Measurements from ENCODE around the gene ARHGAP21. TPM values are rescaled to one million over a fixed set of nuclear protein-coding genes. Genes with fewer than 3 reads are reported as not detected.

The ARHGAP21 gene
- total RNA-seq, 1 experiment from 2014 or later, result 115 TPM

DNA sequence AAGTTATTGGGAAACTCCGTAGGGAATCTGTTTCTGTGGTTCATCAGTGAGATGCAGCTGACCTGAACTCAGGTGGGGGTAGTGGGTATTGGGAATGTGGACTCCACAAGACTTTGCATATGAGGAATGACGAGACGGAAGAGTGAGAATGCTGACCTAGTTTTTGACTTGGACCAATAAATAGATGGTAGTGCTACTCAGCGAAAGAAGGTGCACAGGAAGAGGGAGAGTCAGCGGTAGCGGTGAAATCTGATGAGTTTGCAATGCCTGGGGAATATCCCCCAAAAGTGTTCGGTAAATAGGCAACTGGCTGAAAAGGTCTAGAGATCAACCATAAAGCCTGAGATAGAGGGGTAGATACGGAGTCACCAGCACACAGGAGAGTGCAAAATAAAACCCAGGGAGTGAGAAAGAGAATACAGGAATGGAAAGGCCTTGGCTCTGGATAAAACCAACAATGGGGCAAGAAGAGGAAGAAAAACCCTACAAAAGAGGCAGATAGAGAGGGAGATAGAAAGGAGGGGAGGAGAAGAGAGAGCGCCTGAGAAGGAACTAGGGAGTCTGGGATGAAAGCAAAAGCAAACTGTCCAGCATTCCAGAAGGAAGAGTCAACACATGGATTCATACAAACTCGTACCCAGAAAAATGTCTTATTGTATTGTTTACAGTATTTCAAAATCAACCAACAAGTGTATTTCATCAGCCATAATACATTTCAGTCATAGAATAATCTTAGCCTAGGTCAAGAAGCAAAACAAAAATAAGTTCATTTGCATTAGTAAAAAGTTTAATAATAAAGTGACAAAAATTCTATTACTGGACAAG lies 5.4 kb downstream of the ARHGAP21 start:
- H4K20me1 ChIP-seq (ENCODE audit: insufficient read depth), result no peaks in the 10 kb centered on the region
- no peak overlapping the region for H2AFZ ChIP-seq
- intact Hi-C loops (cut with micrococcal nuclease; ENCODE audit: unreplicated experiment), result no loop called here
- peaks cover 42% of the 10 kb centered on the region for H3K4me1 ChIP-seq (replicated peaks; ENCODE audit: insufficient read depth)
- CTCF ChIA-PET, result no interaction called here
- peak in 1 of 2 experiments; percentile 64 for DNase-seq
- no TSS peak for BruUV-seq (replicated peaks)
- H3F3A ChIP-seq (ENCODE audit: insufficient read depth, low read depth), result peaks cover 12% of the 10 kb centered on the region; the same call in 1 of the 2 replicates
- TF ChIP-seq EZH2 (IDR thresholded peaks at IDR 0.05; ENCODE audit: low read depth), result no peak
- TF ChIP-seq, protein P1, sequence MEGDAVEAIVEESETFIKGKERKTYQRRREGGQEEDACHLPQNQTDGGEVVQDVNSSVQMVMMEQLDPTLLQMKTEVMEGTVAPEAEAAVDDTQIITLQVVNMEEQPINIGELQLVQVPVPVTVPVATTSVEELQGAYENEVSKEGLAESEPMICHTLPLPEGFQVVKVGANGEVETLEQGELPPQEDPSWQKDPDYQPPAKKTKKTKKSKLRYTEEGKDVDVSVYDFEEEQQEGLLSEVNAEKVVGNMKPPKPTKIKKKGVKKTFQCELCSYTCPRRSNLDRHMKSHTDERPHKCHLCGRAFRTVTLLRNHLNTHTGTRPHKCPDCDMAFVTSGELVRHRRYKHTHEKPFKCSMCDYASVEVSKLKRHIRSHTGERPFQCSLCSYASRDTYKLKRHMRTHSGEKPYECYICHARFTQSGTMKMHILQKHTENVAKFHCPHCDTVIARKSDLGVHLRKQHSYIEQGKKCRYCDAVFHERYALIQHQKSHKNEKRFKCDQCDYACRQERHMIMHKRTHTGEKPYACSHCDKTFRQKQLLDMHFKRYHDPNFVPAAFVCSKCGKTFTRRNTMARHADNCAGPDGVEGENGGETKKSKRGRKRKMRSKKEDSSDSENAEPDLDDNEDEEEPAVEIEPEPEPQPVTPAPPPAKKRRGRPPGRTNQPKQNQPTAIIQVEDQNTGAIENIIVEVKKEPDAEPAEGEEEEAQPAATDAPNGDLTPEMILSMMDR (conservative IDR thresholded peaks at IDR 0.05), result no peak
- no peaks in the 10 kb centered on the region for H3K27me3 ChIP-seq (ENCODE audit: insufficient read depth, low read depth)
- H3K9me2 ChIP-seq (ENCODE audit: insufficient read depth), result no peaks in the 10 kb centered on the region
- no peaks in the 10 kb centered on the region for H3K9me3 ChIP-seq (ENCODE audit: insufficient read depth, low read depth)
- POLR2A ChIA-PET (ENCODE audit: unreplicated experiment), result no interaction called here
- H3K27ac ChIP-seq, result peak overlapping the region; percentile 92
- peak overlapping the region; percentile 97 for H3K4me2 ChIP-seq
- peaks cover 93% of the 10 kb centered on the region for H3K79me2 ChIP-seq (ENCODE audit: low read depth)
- peak overlapping the region; percentile 87; the same call in 1 of the 2 replicates for H3K4me3 ChIP-seq
- H3K36me3 ChIP-seq (ENCODE audit: low read depth), result peaks cover 6% of the 10 kb centered on the region; the same call in 1 of the 2 replicates

DNA sequence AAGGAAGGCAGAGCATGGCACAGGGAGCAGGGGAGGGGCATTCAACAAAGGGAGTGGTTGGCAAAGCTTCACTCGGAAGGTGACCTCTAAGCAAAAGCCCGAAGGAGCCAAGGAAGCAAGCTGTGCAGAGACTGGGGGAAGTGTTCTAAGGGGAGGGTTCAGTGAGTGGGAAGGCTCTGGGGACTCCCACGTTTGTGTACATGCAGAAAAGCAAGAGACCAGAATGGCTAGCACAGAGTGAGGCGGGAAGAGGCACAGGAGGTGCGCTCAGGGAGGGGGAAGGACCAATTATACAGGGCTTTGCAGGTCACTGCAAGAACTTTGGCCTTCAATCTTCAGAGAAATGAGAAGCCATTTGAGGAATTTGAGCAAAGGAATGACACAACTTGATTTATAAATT lies 7.4 kb downstream of the ARHGAP21 start:
- H3K4me3 ChIP-seq, result no peak overlapping the region
- intact Hi-C loops (cut with micrococcal nuclease; ENCODE audit: unreplicated experiment), result no loop called here
- DNase-seq, result no peak
- H3K9me3 ChIP-seq (ENCODE audit: insufficient read depth, low read depth), result no peaks in the 10 kb centered on the region
- H3K4me2 ChIP-seq, result 0 out of 2 replicates have a peak overlapping the region, but pooled peaks have one; percentile 10
- POLR2A ChIA-PET (ENCODE audit: unreplicated experiment), result no interaction called here
- peaks cover 42% of the 10 kb centered on the region for H3K4me1 ChIP-seq (replicated peaks; ENCODE audit: insufficient read depth)
- H3K27me3 ChIP-seq (ENCODE audit: insufficient read depth, low read depth), result no peaks in the 10 kb centered on the region
- H3K79me2 ChIP-seq (ENCODE audit: low read depth), result peaks cover 100% of the 10 kb centered on the region
- TF ChIP-seq, protein P1 (conservative IDR thresholded peaks at IDR 0.05), result no peak
- TF ChIP-seq EZH2 (IDR thresholded peaks at IDR 0.05; ENCODE audit: low read depth), result no peak
- H3F3A ChIP-seq (ENCODE audit: insufficient read depth, low read depth), result peaks cover 12% of the 10 kb centered on the region; the same call in 1 of the 2 replicates
- no peak overlapping the region for H2AFZ ChIP-seq
- H3K36me3 ChIP-seq (ENCODE audit: low read depth), result peaks cover 6% of the 10 kb centered on the region; the same call in 1 of the 2 replicates
- H3K27ac ChIP-seq, result no peak overlapping the region
- H4K20me1 ChIP-seq (ENCODE audit: insufficient read depth), result no peaks in the 10 kb centered on the region
- CTCF ChIA-PET, result no interaction called here
- BruUV-seq (replicated peaks), result no TSS peak
- no peaks in the 10 kb centered on the region for H3K9me2 ChIP-seq (ENCODE audit: insufficient read depth)

DNA sequence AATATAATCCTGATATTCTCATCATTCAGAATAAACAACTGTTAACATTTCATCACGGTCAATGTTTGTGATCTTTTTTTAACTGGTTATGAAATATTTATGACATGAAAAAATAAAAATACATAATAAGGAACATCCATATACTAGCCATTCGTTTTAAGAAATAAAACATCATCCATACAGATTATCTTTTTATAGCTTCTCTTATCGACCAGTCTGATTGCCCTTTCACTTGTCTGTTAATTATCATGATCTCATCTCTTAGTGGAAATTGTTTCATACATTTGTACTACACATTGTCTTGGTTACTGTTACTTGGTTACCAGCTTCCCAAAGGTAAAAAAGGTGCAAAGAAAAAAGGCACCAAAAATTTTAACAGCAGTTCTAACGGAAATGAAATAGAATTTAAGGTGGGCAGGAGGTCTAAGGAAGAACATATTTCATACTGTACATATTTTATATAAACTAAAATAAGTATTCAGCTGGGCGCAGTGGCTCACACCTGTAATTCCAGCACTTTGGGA lies 8.4 kb downstream of the ARHGAP21 start:
- CTCF ChIA-PET, result no interaction called here
- H2AFZ ChIP-seq, result no peak overlapping the region
- no peaks in the 10 kb centered on the region for H3K9me3 ChIP-seq (ENCODE audit: insufficient read depth, low read depth)
- POLR2A ChIA-PET (ENCODE audit: unreplicated experiment), result interaction anchor here (0.7 kb wide), 1 partner anchor 398 kb away, joined by 4 read pairs; no protein-coding TSS in a partner anchor
- H3F3A ChIP-seq (ENCODE audit: insufficient read depth, low read depth), result peaks cover 12% of the 10 kb centered on the region; the same call in 1 of the 2 replicates
- H3K27me3 ChIP-seq (ENCODE audit: insufficient read depth, low read depth), result no peaks in the 10 kb centered on the region
- no peak overlapping the region for H3K27ac ChIP-seq
- DNase-seq, result no peak
- H3K4me2 ChIP-seq, result no peak overlapping the region
- intact Hi-C loops (cut with micrococcal nuclease; ENCODE audit: unreplicated experiment), result no loop called here
- no peak for TF ChIP-seq EZH2 (IDR thresholded peaks at IDR 0.05; ENCODE audit: low read depth)
- TF ChIP-seq, protein P1 (conservative IDR thresholded peaks at IDR 0.05), result no peak
- no peak overlapping the region for H3K4me3 ChIP-seq
- H3K4me1 ChIP-seq (replicated peaks; ENCODE audit: insufficient read depth), result peaks cover 41% of the 10 kb centered on the region
- no peaks in the 10 kb centered on the region for H3K9me2 ChIP-seq (ENCODE audit: insufficient read depth)
- H3K79me2 ChIP-seq (ENCODE audit: low read depth), result peaks cover 97% of the 10 kb centered on the region
- H4K20me1 ChIP-seq (ENCODE audit: insufficient read depth), result no peaks in the 10 kb centered on the region
- BruUV-seq (replicated peaks), result no TSS peak
- peaks cover 6% of the 10 kb centered on the region; the same call in 1 of the 2 replicates for H3K36me3 ChIP-seq (ENCODE audit: low read depth)
